ENCODE results near the gene OR5K1. TPM values are rescaled to one million over a fixed set of nuclear protein-coding genes. Genes with fewer than 3 reads are reported as not detected.

OR5K1 gene
- total RNA-seq, 2 experiments from 2014 or later = not detected

DNA sequence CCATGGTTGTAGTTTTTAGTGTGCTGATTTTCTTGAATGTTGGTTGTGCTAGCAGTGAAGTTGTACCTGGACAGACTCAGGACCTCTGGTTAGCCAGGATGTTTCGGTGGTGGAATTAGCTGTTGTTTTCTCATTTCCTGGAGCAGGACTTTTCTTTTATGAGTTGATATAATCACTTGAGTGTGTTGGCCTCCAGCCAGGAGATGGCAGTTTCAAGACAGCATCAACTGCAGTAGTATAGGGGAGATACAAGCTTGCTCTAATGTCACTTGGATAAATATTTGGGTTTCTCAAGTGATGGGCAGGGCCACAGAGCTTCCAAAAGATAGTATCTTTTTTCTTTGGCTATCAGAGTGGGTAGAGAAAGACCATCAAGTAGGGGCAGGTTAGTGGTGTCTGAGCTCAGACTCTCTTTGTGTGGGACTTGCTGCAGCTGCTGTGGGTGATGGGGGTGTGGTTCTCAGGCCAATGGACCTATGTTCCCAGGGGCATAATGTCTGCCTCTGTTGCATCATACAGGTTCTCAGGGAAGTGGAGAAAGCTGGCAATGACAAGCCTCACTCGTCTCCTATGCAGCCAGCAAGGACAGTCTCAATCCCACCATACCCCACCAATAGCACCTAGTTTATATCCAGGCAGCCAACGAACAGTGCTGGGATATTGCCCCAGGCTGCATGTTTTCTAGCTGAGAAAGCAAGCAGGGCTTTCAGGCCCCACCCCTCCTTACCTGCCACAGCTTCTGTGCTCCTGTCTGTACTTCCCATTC, 19.9 kb downstream of the OR5K1 start:
- CTCF ChIA-PET = interaction anchor here (1.2 kb wide), 2 partner anchors 20 to 24 kb away, joined by 4 to 5 read pairs; no protein-coding TSS in a partner anchor
- DNase-seq (no peak), ATAC-seq (no peak)
- H3K4me3 Mint-ChIP-seq = no peak overlapping the region
- peaks cover 4% of the 10 kb centered on the region for H3K4me1 Mint-ChIP-seq (ENCODE audit: low read depth)
- H3K27ac Mint-ChIP-seq = no peak overlapping the region
- POLR2A ChIA-PET = interaction anchor here (1.3 kb wide), 1 partner anchor 34 kb away, joined by 3 read pairs; no protein-coding TSS in a partner anchor
- H3K27me3 Mint-ChIP-seq (ENCODE audit: low read depth) = peaks cover 5% of the 10 kb centered on the region
- peaks cover 24% of the 10 kb centered on the region for H3K36me3 Mint-ChIP-seq (ENCODE audit: low read depth)
- H3K9me3 Mint-ChIP-seq (ENCODE audit: insufficient read depth) = peaks cover 26% of the 10 kb centered on the region

DNA sequence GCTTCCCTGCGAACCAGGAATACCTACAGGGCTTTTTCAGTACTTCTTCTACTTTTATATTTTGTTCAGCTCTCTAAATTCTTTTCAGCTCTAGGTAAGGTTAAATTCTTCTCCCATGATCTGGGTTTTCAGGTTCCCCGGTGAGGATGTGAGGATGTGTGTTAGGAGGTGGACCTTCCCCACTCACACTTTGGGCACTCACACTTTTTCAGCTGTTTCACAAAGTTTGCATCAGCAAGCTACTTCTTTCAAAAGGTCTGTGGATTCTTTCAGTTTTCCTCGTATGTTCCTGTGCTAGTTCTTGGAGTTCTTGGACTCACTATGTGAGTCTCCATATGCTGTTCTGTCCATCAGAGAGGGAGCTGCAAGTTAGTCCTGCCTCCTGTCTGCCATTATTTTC, 20.6 kb downstream of the OR5K1 start:
- ChIA-PET POLR2A (interaction anchor here (1.3 kb wide), 1 partner anchor 33 kb away, joined by 3 read pairs; no protein-coding TSS in a partner anchor), CTCF (no interaction called here)
- DNase-seq (no peak), ATAC-seq (no peak)
- Mint-ChIP-seq H3K27ac (no peak overlapping the region), H3K4me3 (no peak overlapping the region), H3K4me1 (ENCODE audit: low read depth) (peaks cover 4% of the 10 kb centered on the region), H3K36me3 (ENCODE audit: low read depth) (peaks cover 25% of the 10 kb centered on the region), H3K27me3 (ENCODE audit: low read depth) (peaks cover 8% of the 10 kb centered on the region), H3K9me3 (ENCODE audit: insufficient read depth) (peaks cover 32% of the 10 kb centered on the region)

DNA sequence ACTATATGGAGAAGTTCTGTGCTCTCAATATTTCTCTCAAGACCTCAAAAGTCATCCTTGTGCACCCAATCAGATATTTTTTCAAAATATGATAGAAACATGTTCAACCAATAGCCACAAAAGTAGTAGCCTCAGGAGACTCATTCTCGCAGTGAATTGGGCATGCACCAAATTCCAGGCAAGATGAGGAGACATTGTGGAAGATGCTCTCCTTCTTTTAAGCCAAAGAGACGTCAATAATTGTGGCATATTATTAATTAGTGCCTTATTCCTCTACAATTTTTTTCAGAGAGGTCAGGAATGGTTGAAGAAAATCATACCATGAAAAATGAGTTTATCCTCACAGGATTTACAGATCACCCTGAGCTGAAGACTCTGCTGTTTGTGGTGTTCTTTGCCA, 34.4 kb downstream of the OR5K1 start, which contains the start of gene OR5K2:
TSS of gene OR5K2 (plus strand) at position 301 of the 400 bp plus-strand sequence. CDS start at position 301, 0 bp downstream.
- POLR2A ChIA-PET = no interaction called here
- ATAC-seq = no peak
- CTCF ChIA-PET = no interaction called here
- DNase-seq = no peak
- Mint-ChIP-seq H3K27ac (no peak within 1 kb of the TSS), H3K4me3 (no peak within 1 kb of the TSS), H3K4me1 (ENCODE audit: low read depth) (no peaks in the 10 kb centered on the region), H3K36me3 (ENCODE audit: low read depth) (peaks cover 10% of the 10 kb centered on the region), H3K9me3 (ENCODE audit: insufficient read depth) (no peaks in the 10 kb centered on the region), H3K27me3 (ENCODE audit: low read depth) (peaks cover 12% of the 10 kb centered on the region)

DNA sequence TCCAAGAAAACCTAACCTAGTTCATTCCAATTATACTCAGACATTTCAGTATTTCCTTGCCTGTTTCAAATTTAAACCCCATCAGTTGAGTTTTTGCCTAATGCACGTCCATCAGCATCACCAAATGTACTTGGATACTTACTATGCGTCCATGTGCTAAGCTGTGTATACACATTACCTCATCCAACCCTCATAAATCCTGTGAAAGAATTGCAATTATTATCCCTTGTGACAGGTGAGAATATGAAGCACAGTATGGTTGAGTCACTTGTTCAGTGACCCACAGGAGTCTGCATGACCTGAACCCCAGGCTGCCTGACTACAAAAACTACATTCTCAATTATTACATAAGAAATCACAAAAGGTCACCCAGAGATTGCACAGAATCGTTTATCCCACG, 37.0 kb downstream of the OR5K1 start:
- no peaks in the 10 kb centered on the region for H3K9me3 Mint-ChIP-seq (ENCODE audit: insufficient read depth)
- DNase-seq = no peak
- H3K27ac Mint-ChIP-seq = no peak overlapping the region
- peaks cover under 1% of the 10 kb centered on the region for H3K27me3 Mint-ChIP-seq (ENCODE audit: low read depth)
- no peak for ATAC-seq
- ChIA-PET CTCF (no interaction called here), POLR2A (no interaction called here)
- H3K4me3 Mint-ChIP-seq = no peak overlapping the region
- peaks cover 5% of the 10 kb centered on the region for H3K4me1 Mint-ChIP-seq (ENCODE audit: low read depth)
- H3K36me3 Mint-ChIP-seq (ENCODE audit: low read depth) = peaks cover 22% of the 10 kb centered on the region

DNA sequence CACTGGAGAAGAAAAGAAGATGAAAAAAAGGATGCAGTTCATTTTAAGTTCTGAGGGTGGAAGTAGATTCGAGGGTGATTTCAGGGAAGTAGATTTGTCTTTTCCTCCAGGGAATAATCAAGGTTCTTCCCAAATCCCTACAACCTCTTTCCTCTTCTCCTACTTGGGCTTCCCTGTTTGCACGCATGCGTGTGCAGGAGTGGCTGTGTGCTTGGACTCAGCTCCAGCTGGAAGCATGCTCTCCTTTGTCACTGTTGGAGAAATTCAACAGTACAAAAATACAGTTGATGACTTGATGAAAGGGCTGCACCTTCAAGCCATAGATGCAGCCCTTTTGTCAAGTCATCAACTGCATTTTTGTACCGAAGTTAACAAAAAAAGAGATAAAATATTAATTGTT, 38.3 kb downstream of the OR5K1 start:
- ATAC-seq = no peak
- Mint-ChIP-seq H3K4me3 (no peak overlapping the region), H3K4me1 (ENCODE audit: low read depth) (peaks cover 5% of the 10 kb centered on the region), H3K36me3 (ENCODE audit: low read depth) (peaks cover 29% of the 10 kb centered on the region), H3K27me3 (ENCODE audit: low read depth) (no peaks in the 10 kb centered on the region), H3K27ac (no peak overlapping the region), H3K9me3 (ENCODE audit: insufficient read depth) (no peaks in the 10 kb centered on the region)
- ChIA-PET CTCF (no interaction called here), POLR2A (no interaction called here)
- DNase-seq = no peak

DNA sequence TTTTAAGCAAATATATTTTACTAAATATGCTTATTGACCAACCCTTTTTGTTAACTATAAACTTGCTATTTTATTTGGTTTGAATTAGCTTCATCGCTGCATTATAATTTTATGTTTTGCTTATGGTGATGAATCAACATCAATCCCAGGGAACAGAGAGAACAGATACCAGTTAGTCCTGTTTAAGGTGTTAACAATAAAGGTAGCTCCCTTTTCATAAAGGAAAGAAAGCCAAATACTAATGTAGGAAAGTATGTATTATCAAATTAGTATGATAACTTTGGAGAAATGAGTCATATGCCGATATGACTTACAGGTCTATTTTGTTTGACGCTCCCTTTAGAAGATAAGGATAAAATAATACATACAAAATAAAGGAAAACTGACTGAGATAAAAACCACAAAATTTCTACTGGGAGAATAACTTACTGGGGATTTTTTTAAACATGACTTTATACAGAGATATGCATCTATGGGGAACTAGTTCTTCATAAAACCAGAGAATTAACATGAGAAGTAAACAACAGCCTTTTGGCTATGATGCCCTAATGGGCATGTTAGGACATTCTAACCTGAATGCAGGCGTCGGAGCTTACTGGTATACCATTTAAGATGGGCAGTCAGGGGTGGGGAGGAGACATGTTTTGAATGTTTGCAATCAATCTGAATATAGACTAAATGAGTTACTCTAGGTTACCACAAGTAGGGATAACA, 39.0 kb downstream of the OR5K1 start:
- ChIA-PET POLR2A (interaction anchor here (1.2 kb wide), 1 partner anchor 10 kb away, joined by 3 read pairs; no protein-coding TSS in a partner anchor), CTCF (interaction anchor here (2.0 kb wide), 1 partner anchor 19 kb away, joined by 4 read pairs; no protein-coding TSS in a partner anchor)
- no peak for ATAC-seq
- H3K9me3 Mint-ChIP-seq (ENCODE audit: insufficient read depth) = no peaks in the 10 kb centered on the region
- no peak for DNase-seq
- no peaks in the 10 kb centered on the region for H3K27me3 Mint-ChIP-seq (ENCODE audit: low read depth)
- H3K4me1 Mint-ChIP-seq (ENCODE audit: low read depth) = peaks cover 5% of the 10 kb centered on the region
- no peak overlapping the region for H3K27ac Mint-ChIP-seq
- H3K4me3 Mint-ChIP-seq = no peak overlapping the region
- peaks cover 37% of the 10 kb centered on the region for H3K36me3 Mint-ChIP-seq (ENCODE audit: low read depth)

DNA sequence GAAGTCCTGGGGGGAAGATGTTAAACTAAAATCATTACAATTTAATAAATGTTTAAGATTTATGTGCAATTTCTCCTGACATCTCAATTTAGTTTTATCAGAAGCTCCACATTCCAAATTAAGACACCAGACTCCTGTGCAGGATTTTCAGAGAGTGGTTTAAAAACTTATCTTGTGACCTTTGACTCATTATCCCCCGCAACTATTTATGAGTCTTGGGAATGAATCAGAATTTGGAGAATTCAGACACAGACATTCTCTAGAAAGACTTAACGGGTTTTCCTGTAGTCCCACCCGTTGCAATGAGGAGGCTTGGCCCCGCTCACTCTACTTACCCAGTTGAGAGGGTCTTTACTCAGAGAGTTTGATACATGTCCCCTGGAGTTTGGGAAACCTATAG, 41.5 kb downstream of the OR5K1 start:
- H3K36me3 Mint-ChIP-seq (ENCODE audit: low read depth) = peaks cover 57% of the 10 kb centered on the region
- CTCF ChIA-PET = no interaction called here
- no peak overlapping the region for H3K27ac Mint-ChIP-seq
- no peak overlapping the region for H3K4me3 Mint-ChIP-seq
- no peak for ATAC-seq
- H3K27me3 Mint-ChIP-seq (ENCODE audit: low read depth) = no peaks in the 10 kb centered on the region
- DNase-seq = no peak
- no peaks in the 10 kb centered on the region for H3K9me3 Mint-ChIP-seq (ENCODE audit: insufficient read depth)
- POLR2A ChIA-PET = no interaction called here
- H3K4me1 Mint-ChIP-seq (ENCODE audit: low read depth) = peaks cover 22% of the 10 kb centered on the region

DNA sequence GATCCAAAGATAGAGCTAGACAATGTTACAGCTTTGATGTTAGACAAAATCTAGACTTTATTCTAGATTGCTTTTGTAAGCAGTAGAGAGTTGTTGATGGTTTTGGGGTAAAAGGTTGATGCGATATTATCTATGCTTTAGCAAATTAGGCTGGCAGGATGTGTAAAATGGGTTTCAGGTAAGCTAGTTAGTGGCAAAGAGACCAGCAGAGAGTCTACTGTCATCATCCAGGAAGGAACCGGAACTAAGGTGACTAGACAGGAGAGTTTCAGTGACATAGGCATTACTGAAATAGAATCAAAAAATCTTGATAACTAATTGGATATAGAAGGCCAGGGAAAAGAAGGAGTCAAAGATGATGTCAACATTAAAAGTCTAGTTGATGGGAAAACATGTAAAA, 45.6 kb downstream of the OR5K1 start:
- peaks cover 46% of the 10 kb centered on the region for H3K4me1 Mint-ChIP-seq (ENCODE audit: low read depth)
- ChIA-PET CTCF (interaction anchor here (1.3 to 1.4 kb wide), 3 partner anchors 64 to 149 kb away, joined by 3 to 5 read pairs (median 3); no protein-coding TSS in a partner anchor), POLR2A (interaction anchor here (0.7 kb wide), 1 partner anchor 28 kb away, joined by 3 read pairs; no protein-coding TSS in a partner anchor)
- H3K27ac Mint-ChIP-seq = peak overlapping the region; percentile 39
- H3K27me3 Mint-ChIP-seq (ENCODE audit: low read depth) = no peaks in the 10 kb centered on the region
- peaks cover 75% of the 10 kb centered on the region for H3K36me3 Mint-ChIP-seq (ENCODE audit: low read depth)
- no peak overlapping the region for H3K4me3 Mint-ChIP-seq
- no peaks in the 10 kb centered on the region for H3K9me3 Mint-ChIP-seq (ENCODE audit: insufficient read depth)
- ATAC-seq (no peak), DNase-seq (no peak)

DNA sequence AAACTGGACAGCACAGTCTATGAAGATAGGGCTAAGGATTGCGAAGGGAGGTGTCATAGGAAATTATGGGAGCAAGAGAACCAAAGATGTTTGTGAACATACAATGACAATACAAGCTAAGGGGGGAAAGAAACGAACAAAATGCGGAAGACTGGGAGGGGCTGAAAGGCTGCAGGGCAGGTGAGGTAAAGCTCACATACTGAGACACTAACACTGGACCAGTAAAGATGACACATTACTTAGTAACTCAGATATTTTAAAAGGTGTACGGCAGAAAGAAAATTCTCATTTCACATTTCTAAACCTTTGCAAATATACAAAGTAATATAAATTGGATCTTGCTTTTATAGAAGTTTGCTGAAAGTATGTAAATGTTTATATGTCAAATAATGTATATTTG, 49.6 kb downstream of the OR5K1 start:
- CTCF ChIA-PET = no interaction called here
- no peak for DNase-seq
- peaks cover 90% of the 10 kb centered on the region for H3K36me3 Mint-ChIP-seq (ENCODE audit: low read depth)

DNA sequence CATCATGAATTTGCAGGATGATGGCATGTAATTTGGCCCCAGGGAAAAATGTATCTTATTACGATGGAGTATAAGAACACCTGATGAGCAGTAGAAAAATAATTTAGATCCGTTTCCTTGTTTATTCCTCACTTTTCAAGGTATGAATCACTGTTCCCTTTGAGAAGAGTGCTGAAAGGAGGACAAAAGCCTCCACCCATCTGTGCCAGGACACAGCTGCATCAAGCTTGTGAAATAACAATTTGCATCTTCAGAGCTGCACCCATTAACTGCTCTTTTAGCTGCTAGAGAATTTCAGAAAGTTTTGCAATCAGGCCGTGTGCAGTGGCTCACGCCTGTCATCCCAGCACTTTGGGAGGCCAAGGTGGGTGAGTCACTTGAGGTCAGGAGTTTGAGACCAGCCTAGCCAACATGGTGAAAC, 50.1 kb downstream of the OR5K1 start:
- Mint-ChIP-seq H3K4me3 (no peak overlapping the region), H3K36me3 (ENCODE audit: low read depth) (peaks cover 91% of the 10 kb centered on the region), H3K27ac (no peak overlapping the region), H3K9me3 (ENCODE audit: insufficient read depth) (no peaks in the 10 kb centered on the region), H3K4me1 (ENCODE audit: low read depth) (peaks cover 77% of the 10 kb centered on the region), H3K27me3 (ENCODE audit: low read depth) (no peaks in the 10 kb centered on the region)
- ChIA-PET POLR2A (interaction anchor here (1.2 to 1.9 kb wide), 3 partner anchors 10 to 80 kb away, joined by 3 to 9 read pairs (median 3); partner anchors contain the start of genes CLDND1 and CPOX), CTCF (interaction anchor here (1.3 kb wide), 1 partner anchor 37 kb away, joined by 3 read pairs; no protein-coding TSS in a partner anchor)
- no peak for DNase-seq
- no peak for ATAC-seq

More for the DNA sequence above, 49.6 kb downstream of the OR5K1 start:
- POLR2A ChIA-PET = interaction anchor here (1.0 to 1.5 kb wide), 4 partner anchors 10 to 81 kb away, joined by 3 read pairs; partner anchors contain the start of gene CPOX
- H3K4me3 Mint-ChIP-seq = no peak overlapping the region
- no peak for ATAC-seq
- peaks cover 77% of the 10 kb centered on the region for H3K4me1 Mint-ChIP-seq (ENCODE audit: low read depth)
- peak overlapping the region; percentile 44 for H3K27ac Mint-ChIP-seq
- no peaks in the 10 kb centered on the region for H3K27me3 Mint-ChIP-seq (ENCODE audit: low read depth)
- H3K9me3 Mint-ChIP-seq (ENCODE audit: insufficient read depth) = no peaks in the 10 kb centered on the region

DNA sequence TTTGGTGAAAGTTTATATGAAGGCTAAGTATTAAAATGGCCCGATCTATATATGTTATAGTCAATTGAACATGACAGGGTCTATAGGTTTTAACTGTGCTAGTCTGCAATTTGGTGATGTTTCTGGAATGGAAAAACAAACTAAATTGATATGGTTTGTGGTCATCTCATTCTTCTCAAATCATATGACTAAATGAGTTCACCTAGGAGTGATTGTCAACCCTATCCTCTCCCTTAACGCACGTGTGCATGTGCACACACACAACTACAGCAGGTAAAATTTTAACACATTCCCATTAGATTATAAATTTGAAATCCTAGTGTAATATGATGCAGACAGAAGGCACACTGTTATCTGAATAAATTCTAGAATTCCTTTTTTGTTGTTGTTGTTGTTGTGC, 50.7 kb downstream of the OR5K1 start:
- Mint-ChIP-seq H3K27ac (no peak overlapping the region), H3K36me3 (ENCODE audit: low read depth) (peaks cover 91% of the 10 kb centered on the region), H3K4me3 (no peak overlapping the region), H3K9me3 (ENCODE audit: insufficient read depth) (no peaks in the 10 kb centered on the region), H3K27me3 (ENCODE audit: low read depth) (no peaks in the 10 kb centered on the region), H3K4me1 (ENCODE audit: low read depth) (peaks cover 77% of the 10 kb centered on the region)
- ChIA-PET POLR2A (interaction anchor here (1.2 to 1.9 kb wide), 3 partner anchors 9 to 51 kb away, joined by 3 to 9 read pairs (median 3); partner anchors contain the start of gene CLDND1), CTCF (interaction anchor here (0.9 to 1.6 kb wide), 5 partner anchors 36 to 80 kb away, joined by 3 to 5 read pairs (median 4); partner anchors contain the start of gene CPOX)
- ATAC-seq (no peak), DNase-seq (no peak)

Data from activated CD8-positive, alpha-beta T cell treated with anti-CD3 and anti-CD28 coated beads, Interleukin-2, amount 10 ng/mL, durations not matched to agents 7 days and 5 days (primary cell).